Testis (tissue), 2 donors: ENCODE measurements around the gene TMPRSS11D.

ENCODE experiments used
- POLR2A ChIP-seq: fragments of 450-650 bp; IDR thresholded peaks from one replicate; pipeline ENCODE4 v1.6.1; 2017; ENCODE audit warnings: antibody characterized with exemption, mild to moderate bottlenecking, moderate library complexity
- TF ChIP-seq, protein P1 (sequence below), 3 experiments: fragments of 450-650 bp in 2 of 3; fragments of 200-600 bp in 1 of 3; sonication (generic) in 1 of 3; IDR thresholded peaks; one replicate each; pipeline ENCODE4 v1.5.1; 2016 to 2019; ENCODE audit warnings: antibody characterized with exemption in 3 of 3, mild to moderate bottlenecking in 2 of 3, moderate library complexity in 1 of 3

DNA sequence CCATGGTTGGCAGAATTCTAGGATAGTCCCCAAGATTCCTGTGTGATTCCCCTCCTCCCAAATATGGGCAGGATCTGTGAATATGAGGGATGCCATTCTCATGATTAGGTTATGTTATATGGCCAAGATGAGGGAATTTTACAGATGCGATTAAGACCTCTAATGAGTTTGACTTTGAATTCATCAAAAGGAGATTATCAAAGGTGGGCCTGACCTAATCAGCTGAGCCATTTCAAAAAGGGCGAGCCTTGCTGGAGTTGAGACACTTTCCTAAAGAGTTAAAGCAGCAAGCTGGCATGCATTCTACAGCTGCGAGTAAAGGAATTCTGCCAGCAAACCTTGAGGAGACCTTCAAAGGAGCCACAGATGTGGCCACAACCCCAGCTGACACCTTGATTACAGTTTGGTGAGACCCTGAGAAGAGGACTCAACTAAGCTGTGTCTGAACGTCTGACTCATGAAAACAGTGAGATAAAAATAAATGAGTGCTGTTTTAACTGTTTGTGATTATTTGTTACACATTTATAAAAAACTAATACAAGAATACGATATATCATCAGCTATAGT, 31.7 kb upstream of the TMPRSS11D start:
- no peak for TF ChIP-seq POLR2A
- TF ChIP-seq, protein P1, sequence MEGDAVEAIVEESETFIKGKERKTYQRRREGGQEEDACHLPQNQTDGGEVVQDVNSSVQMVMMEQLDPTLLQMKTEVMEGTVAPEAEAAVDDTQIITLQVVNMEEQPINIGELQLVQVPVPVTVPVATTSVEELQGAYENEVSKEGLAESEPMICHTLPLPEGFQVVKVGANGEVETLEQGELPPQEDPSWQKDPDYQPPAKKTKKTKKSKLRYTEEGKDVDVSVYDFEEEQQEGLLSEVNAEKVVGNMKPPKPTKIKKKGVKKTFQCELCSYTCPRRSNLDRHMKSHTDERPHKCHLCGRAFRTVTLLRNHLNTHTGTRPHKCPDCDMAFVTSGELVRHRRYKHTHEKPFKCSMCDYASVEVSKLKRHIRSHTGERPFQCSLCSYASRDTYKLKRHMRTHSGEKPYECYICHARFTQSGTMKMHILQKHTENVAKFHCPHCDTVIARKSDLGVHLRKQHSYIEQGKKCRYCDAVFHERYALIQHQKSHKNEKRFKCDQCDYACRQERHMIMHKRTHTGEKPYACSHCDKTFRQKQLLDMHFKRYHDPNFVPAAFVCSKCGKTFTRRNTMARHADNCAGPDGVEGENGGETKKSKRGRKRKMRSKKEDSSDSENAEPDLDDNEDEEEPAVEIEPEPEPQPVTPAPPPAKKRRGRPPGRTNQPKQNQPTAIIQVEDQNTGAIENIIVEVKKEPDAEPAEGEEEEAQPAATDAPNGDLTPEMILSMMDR (IDR thresholded peaks at IDR 0.05) = no peak
